ENCODE results near the gene C6orf52.
"Not testable (repeated sequence)": the region's sequence is repeated elsewhere in the genome, so short reads cannot be mapped to it uniquely, and the experiment has no call there.

The C6orf52 gene

GRCh38 chr6:10696655-10697054 lies 2.2 kb upstream of the C6orf52 start:
- DNase-seq (ENCODE audit: low spot score) = no peak

- DNase-seq (ENCODE audit: low spot score) = no peak
These were observed 756 bp upstream of the C6orf52 start for GRCh38 chr6:10695086-10695657.

GRCh38 chr6:10692965-10693538 lies 1.4 kb downstream of the C6orf52 start:
- DNase-seq (ENCODE audit: low spot score) = no peak

GRCh38 chr6:10690651-10691445 lies 3.6 kb downstream of the C6orf52 start:
- no peak for DNase-seq (ENCODE audit: low spot score)

GRCh38 chr6:10687582-10687981 lies 6.8 kb downstream of the C6orf52 start:
- DNase-seq (ENCODE audit: low spot score) = no peak

- no peak for DNase-seq (ENCODE audit: low spot score)
These were observed 7.5 kb downstream of the C6orf52 start for GRCh38 chr6:10686901-10687300.

- no peak for DNase-seq (ENCODE audit: low spot score)
These were observed 9.1 kb downstream of the C6orf52 start for GRCh38 chr6:10685092-10685915.

- no peak for DNase-seq (ENCODE audit: low spot score)
These were observed 9.8 kb downstream of the C6orf52 start for GRCh38 chr6:10684618-10685017.

GRCh38 chr6:10682355-10682988 lies 11.9 kb downstream of the C6orf52 start:
- DNase-seq (ENCODE audit: low spot score) = no peak

GRCh38 chr6:10681795-10682194 lies 12.6 kb downstream of the C6orf52 start:
- no peak for DNase-seq (ENCODE audit: low spot score)

- DNase-seq (ENCODE audit: low spot score) = no peak
These were observed 16.0 kb downstream of the C6orf52 start for GRCh38 chr6:10678456-10678855.

- no peak for DNase-seq (ENCODE audit: low spot score)
These were observed 18.0 kb downstream of the C6orf52 start for GRCh38 chr6:10676403-10676802.

- DNase-seq (ENCODE audit: low spot score) = no peak
These were observed 26.1 kb downstream of the C6orf52 start for GRCh38 chr6:10668126-10668917.

- not testable (repeated sequence) for DNase-seq (ENCODE audit: low spot score)
These were observed 28.8 kb downstream of the C6orf52 start for GRCh38 chr6:10665595-10665994.

- no peak for DNase-seq (ENCODE audit: low spot score)
These were observed 31.7 kb downstream of the C6orf52 start for GRCh38 chr6:10662742-10663141.

- DNase-seq (ENCODE audit: low spot score) = no peak
These were observed 32.2 kb downstream of the C6orf52 start for GRCh38 chr6:10662207-10662606.

- not testable (repeated sequence) for DNase-seq (ENCODE audit: low spot score)
These were observed 33.8 kb downstream of the C6orf52 start for GRCh38 chr6:10660431-10661191.

- no peak for DNase-seq (ENCODE audit: low spot score)
These were observed 34.6 kb downstream of the C6orf52 start for GRCh38 chr6:10659699-10660348.

- DNase-seq (ENCODE audit: low spot score) = no peak
These were observed 35.3 kb downstream of the C6orf52 start for GRCh38 chr6:10658910-10659698.
